ENCODE results near the gene TTC23.

DNA sequence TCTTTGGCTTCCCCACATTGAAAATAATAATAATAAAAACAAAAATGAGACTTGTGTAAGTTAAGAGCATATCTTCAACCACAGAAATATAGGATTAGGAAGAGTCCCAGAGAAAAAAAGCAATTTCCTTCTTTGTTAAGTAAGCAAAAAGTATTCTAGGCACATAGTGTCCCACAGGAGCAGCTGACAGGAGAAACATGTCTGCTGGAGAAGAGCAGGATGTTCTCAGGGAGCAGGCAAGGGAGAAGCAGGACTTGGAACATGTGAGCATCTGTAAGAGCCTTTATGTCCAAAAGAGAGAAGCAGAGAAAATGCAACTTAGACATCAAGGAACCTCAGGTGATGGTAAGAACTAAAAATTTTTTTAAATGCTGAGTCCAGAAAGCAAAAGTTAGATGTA lies 39.0 kb downstream of the TTC23 start:
- TF ChIP-seq CEBPB (IDR thresholded peaks at IDR 0.05) (no peak), EP300 (IDR thresholded peaks at IDR 0.05; ENCODE audit: borderline replicate concordance) (no peak), ZBTB7A (IDR thresholded peaks at IDR 0.05; ENCODE audit: low read depth) (no peak), TAF1 (IDR thresholded peaks at IDR 0.05; ENCODE audit: low read depth) (no peak), FOXM1 (IDR thresholded peaks at IDR 0.05; ENCODE audit: borderline replicate concordance, low read depth) (no peak)
- TF ChIP-seq, protein P1, sequence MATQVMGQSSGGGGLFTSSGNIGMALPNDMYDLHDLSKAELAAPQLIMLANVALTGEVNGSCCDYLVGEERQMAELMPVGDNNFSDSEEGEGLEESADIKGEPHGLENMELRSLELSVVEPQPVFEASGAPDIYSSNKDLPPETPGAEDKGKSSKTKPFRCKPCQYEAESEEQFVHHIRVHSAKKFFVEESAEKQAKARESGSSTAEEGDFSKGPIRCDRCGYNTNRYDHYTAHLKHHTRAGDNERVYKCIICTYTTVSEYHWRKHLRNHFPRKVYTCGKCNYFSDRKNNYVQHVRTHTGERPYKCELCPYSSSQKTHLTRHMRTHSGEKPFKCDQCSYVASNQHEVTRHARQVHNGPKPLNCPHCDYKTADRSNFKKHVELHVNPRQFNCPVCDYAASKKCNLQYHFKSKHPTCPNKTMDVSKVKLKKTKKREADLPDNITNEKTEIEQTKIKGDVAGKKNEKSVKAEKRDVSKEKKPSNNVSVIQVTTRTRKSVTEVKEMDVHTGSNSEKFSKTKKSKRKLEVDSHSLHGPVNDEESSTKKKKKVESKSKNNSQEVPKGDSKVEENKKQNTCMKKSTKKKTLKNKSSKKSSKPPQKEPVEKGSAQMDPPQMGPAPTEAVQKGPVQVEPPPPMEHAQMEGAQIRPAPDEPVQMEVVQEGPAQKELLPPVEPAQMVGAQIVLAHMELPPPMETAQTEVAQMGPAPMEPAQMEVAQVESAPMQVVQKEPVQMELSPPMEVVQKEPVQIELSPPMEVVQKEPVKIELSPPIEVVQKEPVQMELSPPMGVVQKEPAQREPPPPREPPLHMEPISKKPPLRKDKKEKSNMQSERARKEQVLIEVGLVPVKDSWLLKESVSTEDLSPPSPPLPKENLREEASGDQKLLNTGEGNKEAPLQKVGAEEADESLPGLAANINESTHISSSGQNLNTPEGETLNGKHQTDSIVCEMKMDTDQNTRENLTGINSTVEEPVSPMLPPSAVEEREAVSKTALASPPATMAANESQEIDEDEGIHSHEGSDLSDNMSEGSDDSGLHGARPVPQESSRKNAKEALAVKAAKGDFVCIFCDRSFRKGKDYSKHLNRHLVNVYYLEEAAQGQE (IDR thresholded peaks at IDR 0.05; ENCODE audit: low read depth), result no peak
